Endodermal cell (in vitro differentiated cells): ENCODE data around the gene FMO5. TPM values are rescaled to one million over a fixed set of nuclear protein-coding genes. Genes with fewer than 3 reads are reported as not detected.

Source experiments
- DNase-seq: peaks from one replicate; pipeline ENCODE4 v3.0.0-alpha.2; 2017
- H3K27ac ChIP-seq: 2 replicates; pipeline ENCODE4 v1.5.1; 2013; ENCODE audit warnings: mild to moderate bottlenecking, low read depth, low read length, moderate library complexity
- H3K27me3 ChIP-seq: 2 replicates; pipeline ENCODE4 v1.6.1; 2013; ENCODE audit warnings: mild to moderate bottlenecking, low read length, moderate library complexity; ENCODE audit not compliant: insufficient read depth, control insufficient read depth, poor library complexity, severe bottlenecking
- H3K36me3 ChIP-seq: 2 replicates; pipeline ENCODE4 v1.7.0; 2013; ENCODE audit warnings: mild to moderate bottlenecking, low read length, moderate library complexity; ENCODE audit not compliant: control insufficient read depth, insufficient read depth
- H3K4me1 ChIP-seq: one replicate; pipeline ENCODE4 v1.7.0; 2013; ENCODE audit warnings: low read length; ENCODE audit not compliant: control insufficient read depth, insufficient read depth
- H3K4me3 ChIP-seq: 2 replicates; pipeline ENCODE4 v1.5.1; 2013; ENCODE audit warnings: mild to moderate bottlenecking, low read length, moderate library complexity
- H3K9ac ChIP-seq: 2 replicates; pipeline ENCODE4 v1.6.1; 2013; ENCODE audit warnings: mild to moderate bottlenecking, low read length, moderate library complexity; ENCODE audit not compliant: poor library complexity, severe bottlenecking; ENCODE audit errors: extremely low read depth
- H3K9me3 ChIP-seq: 2 replicates; pipeline ENCODE4 v1.6.1; 2013; ENCODE audit warnings: mild to moderate bottlenecking, low read length, moderate library complexity; ENCODE audit not compliant: control insufficient read depth
- H3K27ac Mint-ChIP-seq: 2 replicates; pipeline ENCODE4 v1.8.0; 2020; ENCODE audit warnings: mixed read lengths
- H3K27me3 Mint-ChIP-seq: 2 replicates; pipeline ENCODE4 v1.8.0; 2021; ENCODE audit warnings: mild to moderate bottlenecking, mixed read lengths; ENCODE audit not compliant: insufficient read depth
- H3K36me3 Mint-ChIP-seq: 2 replicates; pipeline ENCODE4 v1.8.0; 2020; ENCODE audit warnings: low read depth, mixed read lengths
- H3K4me1 Mint-ChIP-seq: 2 replicates; pipeline ENCODE4 v1.8.0; 2020; ENCODE audit warnings: mixed read lengths
- H3K4me3 Mint-ChIP-seq: 2 replicates; pipeline ENCODE4 v1.8.0; 2020; ENCODE audit warnings: mild to moderate bottlenecking, moderate library complexity, mixed read lengths
- H3K9me3 Mint-ChIP-seq: 2 replicates; pipeline ENCODE4 v1.8.0; 2020; ENCODE audit warnings: mild to moderate bottlenecking, mixed read lengths
- CTCF ChIP-seq: fragments of 200-600 bp; sonication (generic); conservative IDR thresholded peaks from 2 replicates; pipeline ENCODE4 v1.5.0; 2021; ENCODE audit warnings: antibody characterized with exemption, mild to moderate bottlenecking
- WGBS, 2 experiments: methylation state at CpG; one replicate each; pipeline versions ENCODE4 v1.1.5 to v1.1.7; 2013; ENCODE audit warnings: missing lambda C conversion rate in 2 of 2, mixed read lengths in 1 of 2; ENCODE audit not compliant: insufficient coverage in 1 of 2, insufficient read length in 1 of 2; 5-methylcytosine and 5-hydroxymethylcytosine counted together
- long read RNA-seq, 4 experiments: library from polyadenylated mRNA in 2 of 4; library from RNA in 1 of 4; library from capped mRNA in 1 of 4; stranded (forward) in 3 of 4; unstranded in 1 of 4; transcript quantifications; one replicate each; pipeline ENCODE4 v2.0.0, GENCODE V29; 2020 to 2021; ENCODE audit warnings: inconsistent platforms in 1 of 4
- polyA plus RNA-seq, 2 experiments: library from polyadenylated mRNA; stranded (reverse); fragments of 50-300 nt; gene quantifications; one replicate each; pipeline ENCODE4 v1.2.3, GENCODE V29; 2013
- total RNA-seq, 2 donors: library from RNA; stranded (reverse); fragmentation: NEBNext Ultra II Directional in 1 of 2; extraction: Animal tissue kit (Norgen Biotek cat#: 25700) in 1 of 2; gene quantifications; 2 replicates in 1 of 2; 3 replicates in 1 of 2; pipeline ENCODE4 v1.2.1, GENCODE V29; 2021

FMO5 gene
- 10 to 100 TPM; 13.9 to 14.1 TPM for total RNA-seq
- polyA plus RNA-seq (2013, experiment 1 of 2), result 2.6 TPM
- polyA plus RNA-seq (2013, experiment 2 of 2), result 2.3 TPM
- long read RNA-seq, experiment 1, partial matches to known transcripts, result 0 of 6 reads
- long read RNA-seq, experiment 1, other reads (novel, unspliced or antisense), result 6 of 6 reads
- long read RNA-seq, experiment 2, transcript FMO5-201 (9 exons, 2,632 nt), result major isoform, 16 of 60 reads
- long read RNA-seq, experiment 2, partial matches to known transcripts, result 13 of 60 reads
- long read RNA-seq, experiment 2, other reads (novel, unspliced or antisense), result 30 of 60 reads
- long read RNA-seq, experiment 3, transcript FMO5-201 (9 exons, 2,632 nt), result major isoform, 31 of 93 reads
- long read RNA-seq, experiment 3, partial matches to known transcripts, result 9 of 93 reads
- long read RNA-seq, experiment 3, other reads (novel, unspliced or antisense), result 52 of 93 reads
- long read RNA-seq, experiment 4, transcript FMO5-201 (9 exons, 2,632 nt), result major isoform, 7 of 42 reads
- long read RNA-seq, experiment 4, partial matches to known transcripts, result 12 of 42 reads
- long read RNA-seq, experiment 4, other reads (novel, unspliced or antisense), result 18 of 42 reads

- peak within 1 kb of the TSS; percentile 56 for H3K9ac ChIP-seq
- peak; percentile 57 for TF ChIP-seq CTCF
- DNase-seq, result peak; percentile 89
- Mint-ChIP-seq H3K36me3 (no peaks in the 10 kb centered on the region), H3K4me3 (peak within 1 kb of the TSS; percentile 59), H3K4me1 (peaks cover 35% of the 10 kb centered on the region), H3K9me3 (no peaks in the 10 kb centered on the region), H3K27ac (peak within 1 kb of the TSS; percentile 69), H3K27me3 (peaks cover 19% of the 10 kb centered on the region)
- no peaks in the 10 kb centered on the region for H3K27me3 ChIP-seq
- H3K36me3 ChIP-seq, result no peaks in the 10 kb centered on the region
- H3K4me1 ChIP-seq, result peaks cover 3% of the 10 kb centered on the region
- H3K4me3 ChIP-seq, result peak within 1 kb of the TSS; percentile 89
- 0 to 4% methylated on average over 7 to 17 of the region's 17 CpGs for WGBS, 2 experiments
- H3K9me3 ChIP-seq, result no peaks in the 10 kb centered on the region
- H3K27ac ChIP-seq, result no peak within 1 kb of the TSS
Observed at GRCh38 chr1:147225193-147225730, at the start of gene FMO5. Gene FMO5, minus strand, starts transcription at chr1:147225339. Its CDS starts 310 bp downstream, at chr1:147225029.

GRCh38 chr1:147273409-147274336, 48.5 kb upstream of the FMO5 start:
- peak overlapping the region; percentile 33 for H3K4me3 ChIP-seq
- DNase-seq, result no peak
- H3K36me3 Mint-ChIP-seq, result peaks cover 69% of the 10 kb centered on the region
- no peak overlapping the region for H3K27ac ChIP-seq
- no peaks in the 10 kb centered on the region for H3K9me3 Mint-ChIP-seq
- H3K36me3 ChIP-seq, result peaks cover 87% of the 10 kb centered on the region
- no peaks in the 10 kb centered on the region for H3K9me3 ChIP-seq
- H3K27me3 Mint-ChIP-seq, result no peaks in the 10 kb centered on the region
- H3K4me3 Mint-ChIP-seq, result no peak overlapping the region
- no peak overlapping the region for H3K9ac ChIP-seq
- H3K4me1 ChIP-seq, result peaks cover 15% of the 10 kb centered on the region
- peak; percentile 81 for TF ChIP-seq CTCF
- peak overlapping the region; percentile 76 for H3K27ac Mint-ChIP-seq
- 79 to 86% methylated on average over 1 to 6 of the region's 6 CpGs for WGBS, 2 experiments
- no peaks in the 10 kb centered on the region for H3K27me3 ChIP-seq
- H3K4me1 Mint-ChIP-seq, result peaks cover 39% of the 10 kb centered on the region

GRCh38 chr1:147272042-147272441, 46.9 kb upstream of the FMO5 start:
- WGBS, 2 experiments, result 90% methylated on average over 3 of the region's 3 CpGs; no CpG with 5 or more reads in 1 of the 2 experiments
- Histone ChIP-seq H3K9ac (no peak overlapping the region), H3K27ac (no peak overlapping the region), H3K9me3 (no peaks in the 10 kb centered on the region), H3K4me1 (peaks cover 15% of the 10 kb centered on the region), H3K4me3 (no peak overlapping the region), H3K36me3 (peaks cover 91% of the 10 kb centered on the region), H3K27me3 (no peaks in the 10 kb centered on the region)
- Mint-ChIP-seq H3K27ac (no peak overlapping the region), H3K27me3 (no peaks in the 10 kb centered on the region), H3K4me1 (peaks cover 39% of the 10 kb centered on the region), H3K36me3 (peaks cover 76% of the 10 kb centered on the region), H3K9me3 (no peaks in the 10 kb centered on the region), H3K4me3 (no peak overlapping the region)
- DNase-seq, result no peak
- no peak for TF ChIP-seq CTCF
